HepG2 (cell line): ENCODE results near the gene ERBB4. TPM values are rescaled to one million over a fixed set of nuclear protein-coding genes. Genes with fewer than 3 reads are reported as not detected.

Experiments used
- ATAC-seq: fragments of 200-7000 bp; cut with Tn5 transposase; 3 replicates; pipeline ENCODE4 v1.9.1; 2020; ENCODE audit warnings: mild to moderate bottlenecking, moderate library complexity
- BruUV-seq: library from RNA; stranded (reverse); fragments of 400-500 nt; replicated peaks from 2 replicates; lab custom pipeline; 2021; lab: Mats Ljungman, UMichigan
- CTCF ChIA-PET: fragments of 300-600 bp; formaldehyde crosslinking; extraction: SDS; loops from one replicate; lab custom pipeline; 2021; ENCODE audit warnings: low total read pairs, inconsistent platforms, low intra/inter-chr PET ratio; lab: Yijun Ruan, JAX
- POLR2A ChIA-PET: fragments of 350-600 bp; sonication (Branson Sonifier 250); formaldehyde crosslinking; loops from one replicate; lab custom pipeline; 2020; ENCODE audit warnings: antibody characterized with exemption, inconsistent platforms; lab: Yijun Ruan, JAX
- DNase-seq: peaks from one replicate; pipeline ENCODE4 v3.0.0-alpha.2; 2015; ENCODE audit warnings: low spot score
- FAIRE-seq: peaks from 3 replicates; lab custom pipeline; 2011; peaks lifted over from hg19 to GRCh38; lab: Jason Lieb, UNC
- H2AFZ ChIP-seq: one replicate; pipeline ENCODE4 v1.6.1; 2011; ENCODE audit warnings: low read length, inconsistent platforms
- H3K27ac ChIP-seq: fragments of 300-600 bp; 3 replicates; pipeline ENCODE4 v1.8.0; 2011; ENCODE audit warnings: mixed run types, mild to moderate bottlenecking, mixed read lengths, low read length, inconsistent platforms; ENCODE audit not compliant: insufficient read depth; ENCODE audit errors: extremely low read length
- H3K27me3 ChIP-seq, 2 experiments: fragments of 200-600 bp in 1 of 2; 2 replicates in 1 of 2; 3 replicates in 1 of 2; pipeline versions ENCODE4 v1.6.0 to v1.8.0; 2011; ENCODE audit warnings: low read length in 2 of 2, mild to moderate bottlenecking in 2 of 2, moderate library complexity in 2 of 2, inconsistent platforms in 1 of 2; ENCODE audit not compliant: insufficient read depth in 2 of 2, control insufficient read depth in 1 of 2
- H3K36me3 ChIP-seq, 2 experiments: fragments of 200-600 bp in 1 of 2; replicated peaks in 1 of 2; 2 replicates in 1 of 2; 3 replicates in 1 of 2; pipeline versions ENCODE4 v1.5.1 to v1.8.0; 2011; ENCODE audit warnings: low read length in 2 of 2, inconsistent platforms in 1 of 2; ENCODE audit not compliant: insufficient read depth in 2 of 2, control insufficient read depth in 1 of 2
- H3K4me1 ChIP-seq: 2 replicates; pipeline ENCODE4 v1.5.1; 2012; ENCODE audit warnings: low read length, inconsistent platforms; ENCODE audit not compliant: insufficient read depth
- H3K4me2 ChIP-seq: 2 replicates; pipeline ENCODE4 v1.6.0; 2011; ENCODE audit warnings: low read depth, low read length, inconsistent platforms
- H3K4me3 ChIP-seq, 3 experiments: fragments of 200-600 bp in 1 of 3; sonication (generic), shearing (Covaris generic) in 1 of 3; replicated peaks in 1 of 3; 2 replicates each; pipeline ENCODE4 v1.5.1; 2011 to 2016; ENCODE audit warnings: low read length in 3 of 3, inconsistent platforms in 2 of 3, low read depth in 2 of 3, mild to moderate bottlenecking in 2 of 3, control low read depth in 1 of 3, mixed read lengths in 1 of 3; ENCODE audit not compliant: insufficient read depth in 1 of 3
- H3K79me2 ChIP-seq: one replicate; pipeline ENCODE4 v1.6.1; 2011; ENCODE audit warnings: low read length, inconsistent platforms; ENCODE audit not compliant: insufficient read depth
- H3K9ac ChIP-seq: 2 replicates; pipeline ENCODE4 v1.6.0; 2011; ENCODE audit warnings: mild to moderate bottlenecking, low read depth, low read length, inconsistent platforms; ENCODE audit not compliant: insufficient read depth
- H3K9me3 ChIP-seq: 2 replicates; pipeline ENCODE4 v1.5.1; 2012; ENCODE audit warnings: mild to moderate bottlenecking, low read length
- H4K20me1 ChIP-seq: 2 replicates; pipeline ENCODE4 v1.6.0; 2011; ENCODE audit warnings: inconsistent platforms, mild to moderate bottlenecking, low read length, moderate library complexity; ENCODE audit not compliant: insufficient read depth
- AGO2 ChIP-seq: fragments of 200-400 bp; formaldehyde crosslinking; optimal IDR thresholded peaks from 2 replicates; pipeline ENCODE3; 2017; ENCODE audit warnings: mild to moderate bottlenecking, low read depth, low read length, moderate library complexity
- ARID2 ChIP-seq: sonication (generic); formaldehyde crosslinking; IDR thresholded peaks from 2 replicates; pipeline ENCODE4 v1.8.1; 2022; ENCODE audit warnings: mild to moderate bottlenecking, missing genetic modification reagents, borderline replicate concordance
- GTF2F1 ChIP-seq: fragments of 150-350 bp; IDR thresholded peaks from 2 replicates; pipeline ENCODE4 v1.6.1; 2014; ENCODE audit warnings: low read length
- NBN ChIP-seq: fragments of 450-650 bp; conservative IDR thresholded peaks from 2 replicates; pipeline ENCODE4 v1.6.1; 2017
- PAWR ChIP-seq: sonication (generic); formaldehyde crosslinking; IDR thresholded peaks from 2 replicates; pipeline ENCODE4 v1.4.0; 2020; ENCODE audit warnings: missing genetic modification reagents, mild to moderate bottlenecking, borderline replicate concordance
- SIN3A ChIP-seq: IDR thresholded peaks from 2 replicates; pipeline ENCODE4 v1.6.1; 2011; ENCODE audit warnings: low read depth, mild to moderate bottlenecking, control low read depth, low read length, borderline replicate concordance
- ZC3H13 ChIP-seq: sonication (generic); formaldehyde crosslinking; IDR thresholded peaks from 2 replicates; pipeline ENCODE4 v1.8.1; 2023; ENCODE audit warnings: mild to moderate bottlenecking, missing genetic modification reagents, moderate library complexity
- ZNF224 ChIP-seq: sonication (generic); formaldehyde crosslinking; IDR thresholded peaks from 2 replicates; pipeline ENCODE4 v1.5.0; 2020; ENCODE audit warnings: mild to moderate bottlenecking, missing genetic modification reagents
- ZNF282 ChIP-seq: fragments of 450-650 bp; IDR thresholded peaks from 2 replicates; pipeline ENCODE4 v1.6.1; 2018; ENCODE audit not compliant: partially characterized antibody
- ZNF562 ChIP-seq: sonication (generic); formaldehyde crosslinking; IDR thresholded peaks from 2 replicates; pipeline ENCODE4 v1.8.0; 2022; ENCODE audit warnings: missing genetic modification reagents, borderline replicate concordance
- ZNF839 ChIP-seq: sonication (generic); formaldehyde crosslinking; IDR thresholded peaks from 2 replicates; pipeline ENCODE4 v1.4.0; 2020; ENCODE audit warnings: missing genetic modification reagents, mild to moderate bottlenecking, borderline replicate concordance
- WGBS: methylation state at CpG from one replicate; pipeline ENCODE4 v1.1.6; 2017; ENCODE audit warnings: low lambda C conversion rate; 5-methylcytosine and 5-hydroxymethylcytosine counted together
- in situ Hi-C: cut with HindIII; loops from 2 replicates; pipeline ENCODE4 v1.10.0; 2017; ENCODE audit warnings: low pct_unique_long_range_greater_than_20kb; ENCODE audit not compliant: extremely low pct_ligation_motif_present
- intact Hi-C: fragments of 100-400 bp; cut with micrococcal nuclease; formaldehyde crosslinking; loops from one replicate; pipeline ENCODE4 v1.10.0; 2022; ENCODE audit not compliant: unreplicated experiment
- polyA plus RNA-seq, 8 experiments: library from polyadenylated mRNA; depleted of rRNA in 3 of 8; stranded (reverse) in 7 of 8; unstranded in 1 of 8; fragments of >200 nt; fragmentation: Illumina TruSeq in 4 of 8; extraction: Trizol in 4 of 8; gene quantifications; 2 replicates each; pipeline versions ENCODE4 v1.2.1 to v1.2.3, GENCODE V29; 2011 to 2016; ENCODE audit warnings: low read depth in 4 of 8, missing spikeins in 1 of 8, mixed read lengths in 1 of 8; ENCODE audit not compliant: insufficient read depth in 1 of 8
- total RNA-seq, 5 experiments: library from RNA; depleted of rRNA; stranded (reverse); fragments of >200 nt; fragmentation: Illumina TruSeq; extraction: Trizol; gene quantifications; 2 replicates each; pipeline ENCODE4 v1.2.3, GENCODE V29; 2016; ENCODE audit warnings: low read depth in 1 of 5
- TF ChIP-seq, protein P1 (sequence below): sonication (generic); formaldehyde crosslinking; IDR thresholded peaks from 2 replicates; pipeline ENCODE4 v1.8.0; 2022; ENCODE audit warnings: mild to moderate bottlenecking, missing genetic modification reagents, moderate library complexity

ERBB4 gene
- total and polyA plus RNA-seq, 2 of the 13 experiments (the other 11 are each of a cell fraction or from before 2014, with no cell fraction given), result not detected

DNA sequence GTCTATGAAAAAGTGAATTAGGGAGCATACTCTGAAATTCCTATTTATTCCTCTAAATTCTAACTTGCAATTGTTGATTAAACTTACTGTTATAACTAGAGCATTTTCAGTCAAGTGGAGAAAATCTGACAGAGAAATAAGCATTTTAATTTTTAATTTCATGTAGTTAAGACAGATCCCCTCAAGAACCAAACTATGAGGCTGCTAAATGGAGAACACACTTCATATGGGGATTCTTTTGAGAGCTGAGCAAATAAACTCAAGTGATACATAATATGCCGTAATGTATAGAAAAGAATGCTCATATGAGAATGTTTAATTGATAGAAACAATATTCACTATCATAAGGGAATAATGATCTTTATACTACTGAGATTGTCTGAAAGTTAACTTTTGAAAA lies 340.8 kb downstream of the ERBB4 start:
- POLR2A ChIA-PET, result no interaction called here
- in situ Hi-C loops, result no loop called here
- WGBS, result 16% methylated on average over 1 of the region's 1 CpG

DNA sequence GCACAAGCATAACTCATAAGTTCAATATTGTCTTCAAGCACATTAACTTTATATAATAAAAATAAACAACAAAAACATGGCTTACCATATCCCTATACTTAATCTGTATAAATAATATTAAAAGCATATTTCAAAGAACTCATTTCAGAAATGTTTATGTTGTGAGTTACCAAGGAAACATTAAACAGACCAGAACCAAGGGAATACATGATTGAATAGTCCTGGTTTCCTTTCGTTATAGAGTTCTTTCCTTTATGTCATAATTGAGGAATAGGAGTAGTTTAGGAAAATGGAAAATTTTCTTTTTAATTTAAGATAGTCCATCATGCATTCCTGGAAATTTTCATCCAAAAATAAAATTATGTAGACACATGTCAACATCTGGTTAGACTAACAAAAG lies 343.0 kb downstream of the ERBB4 start:
- WGBS, result 0% methylated on average over 1 of the region's 1 CpG
- Histone ChIP-seq H3K9ac (no peak overlapping the region), H2AFZ (no peak overlapping the region), H3K4me2 (no peak overlapping the region), H3K27ac (no peak overlapping the region), H4K20me1 (no peaks in the 10 kb centered on the region), H3K79me2 (no peaks in the 10 kb centered on the region), H3K4me1 (no peaks in the 10 kb centered on the region), H3K27me3 (no peaks in the 10 kb centered on the region), H3K4me3 (no peak overlapping the region), H3K9me3 (no peaks in the 10 kb centered on the region), H3K36me3 (no peaks in the 10 kb centered on the region)
- in situ Hi-C loops, result no loop called here
- intact Hi-C loops, result no loop called here
- BruUV-seq, result no TSS peak
- DNase-seq (no peak), ATAC-seq (no peak), FAIRE-seq (no peak)
- TF ChIP-seq ZNF839 (CRISPR knock-in tag) (no peak), PAWR (CRISPR knock-in tag) (no peak), NBN (no peak), SIN3A (no peak), ZC3H13 (CRISPR knock-in tag) (no peak), ZNF562 (no peak), AGO2 (no peak), ARID2 (CRISPR knock-in tag) (no peak), ZNF224 (CRISPR knock-in tag) (no peak)
- TF ChIP-seq, protein P1, sequence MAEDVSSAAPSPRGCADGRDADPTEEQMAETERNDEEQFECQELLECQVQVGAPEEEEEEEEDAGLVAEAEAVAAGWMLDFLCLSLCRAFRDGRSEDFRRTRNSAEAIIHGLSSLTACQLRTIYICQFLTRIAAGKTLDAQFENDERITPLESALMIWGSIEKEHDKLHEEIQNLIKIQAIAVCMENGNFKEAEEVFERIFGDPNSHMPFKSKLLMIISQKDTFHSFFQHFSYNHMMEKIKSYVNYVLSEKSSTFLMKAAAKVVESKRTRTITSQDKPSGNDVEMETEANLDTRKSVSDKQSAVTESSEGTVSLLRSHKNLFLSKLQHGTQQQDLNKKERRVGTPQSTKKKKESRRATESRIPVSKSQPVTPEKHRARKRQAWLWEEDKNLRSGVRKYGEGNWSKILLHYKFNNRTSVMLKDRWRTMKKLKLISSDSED, result no peak
- POLR2A ChIA-PET, result no interaction called here
- CTCF ChIA-PET, result no interaction called here

More for the DNA sequence above, 340.8 kb downstream of the ERBB4 start:
- TF ChIP-seq GTF2F1 (no peak), ZNF282 (no peak)
- TF ChIP-seq, all 625 proteins: peak for 0
- no peaks in the 10 kb centered on the region for H3K4me1 ChIP-seq
- intact Hi-C loops, result no loop called here
- H4K20me1 ChIP-seq, result no peaks in the 10 kb centered on the region
- H3K9ac ChIP-seq, result no peak overlapping the region
- CTCF ChIA-PET, result no interaction called here
- no peak for DNase-seq
- H3K9me3 ChIP-seq, result no peaks in the 10 kb centered on the region
- H3K27me3 ChIP-seq, result no peaks in the 10 kb centered on the region
- H3K36me3 ChIP-seq, result no peaks in the 10 kb centered on the region
- no peak overlapping the region for H3K4me2 ChIP-seq
- FAIRE-seq, result no peak
- no TSS peak for BruUV-seq
- no peak overlapping the region for H3K27ac ChIP-seq
- no peak overlapping the region for H3K4me3 ChIP-seq
- H2AFZ ChIP-seq, result no peak overlapping the region
- no peak for ATAC-seq
- no peaks in the 10 kb centered on the region for H3K79me2 ChIP-seq
